Hepatocyte (in vitro differentiated cells): Measurements from ENCODE around the gene CAPN2.
"Not testable (repeated sequence)": the region's sequence is repeated elsewhere in the genome, so short reads cannot be mapped to it uniquely, and the experiment has no call there.

Source experiments
- CTCF ChIP-seq: fragments of 200-600 bp; sonication (generic); IDR thresholded peaks from 2 replicates; pipeline ENCODE4 v1.5.1; 2016; ENCODE audit warnings: antibody characterized with exemption, mild to moderate bottlenecking; ENCODE audit not compliant: poor library complexity
- EZH2phosphoT487 ChIP-seq: fragments of 200-600 bp; sonication (generic); IDR thresholded peaks from one replicate; pipeline ENCODE4 v1.6.1; 2018; ENCODE audit warnings: antibody characterized with exemption, mild to moderate bottlenecking, low read depth, moderate library complexity; ENCODE audit not compliant: unreplicated experiment, severe bottlenecking

GRCh38 chr1:223809905-223810304 is 97.6 kb downstream of the CAPN2 start:
- TF ChIP-seq CTCF, EZH2phosphoT487: not testable (repeated sequence)
